IMR-90 (cell line): ENCODE data around the gene XYLB. TPM values are rescaled to one million over a fixed set of nuclear protein-coding genes. Genes with fewer than 3 reads are reported as not detected.

Source experiments
- ATAC-seq: fragments of 200-7000 bp; cut with Tn5 transposase; 2 replicates; pipeline ENCODE4 v1.9.1; 2020; ENCODE audit warnings: low read depth, mild to moderate bottlenecking, moderate library complexity
- BruUV-seq: library from RNA; stranded (reverse); fragments of 400-500 nt; replicated peaks from 2 replicates; lab custom pipeline; 2021; lab: Mats Ljungman, UMichigan
- CTCF ChIA-PET: fragments of 300-600 bp; formaldehyde crosslinking; extraction: SDS; loops from one replicate; lab custom pipeline; 2021; ENCODE audit warnings: antibody characterized with exemption; lab: Yijun Ruan, JAX
- POLR2A ChIA-PET: fragments of 300-600 bp; sonication (Branson Sonifier 250); formaldehyde crosslinking; loops from one replicate; lab custom pipeline; 2022; ENCODE audit warnings: antibody characterized with exemption; ENCODE audit not compliant: unreplicated experiment; lab: Charles Lee
- DNase-seq: peaks from one replicate; pipeline ENCODE4 v3.0.0; 2013
- H2AFZ ChIP-seq: replicated peaks from 2 replicates; pipeline ENCODE3; 2013; ENCODE audit warnings: low read length, mild to moderate bottlenecking; ENCODE audit not compliant: poor library complexity
- H2AK5ac ChIP-seq: 2 replicates; pipeline ENCODE4 v1.6.1; 2013; ENCODE audit warnings: low read depth, low read length, inconsistent platforms
- H2AK9ac ChIP-seq: replicated peaks from 2 replicates; pipeline ENCODE3; 2013; ENCODE audit warnings: mild to moderate bottlenecking, low read depth, low read length, moderate library complexity; ENCODE audit not compliant: poor library complexity
- H2BK120ac ChIP-seq: 2 replicates; pipeline ENCODE4 v1.6.1; 2013; ENCODE audit warnings: low read depth, low read length, inconsistent platforms
- H2BK15ac ChIP-seq: 3 replicates; pipeline ENCODE4 v1.6.1; 2013; ENCODE audit warnings: low read depth, low read length, inconsistent platforms
- H2BK20ac ChIP-seq: 2 replicates; pipeline ENCODE4 v1.6.1; 2013; ENCODE audit warnings: low read depth, mild to moderate bottlenecking, inconsistent platforms, low read length, moderate library complexity
- H2BK5ac ChIP-seq: 2 replicates; pipeline ENCODE4 v1.6.1; 2013; ENCODE audit warnings: mild to moderate bottlenecking, low read depth, low read length, inconsistent platforms; ENCODE audit not compliant: poor library complexity, severe bottlenecking
- H3K14ac ChIP-seq: replicated peaks from 2 replicates; pipeline ENCODE4 v1.6.1; 2013; ENCODE audit warnings: low read depth, low read length, inconsistent platforms
- H3K18ac ChIP-seq: 2 replicates; pipeline ENCODE4 v1.6.1; 2013; ENCODE audit warnings: low read depth, low read length, control low read depth
- H3K23ac ChIP-seq: 2 replicates; pipeline ENCODE4 v1.6.1; 2013; ENCODE audit warnings: low read depth, low read length, inconsistent platforms
- H3K27ac ChIP-seq: 2 replicates; pipeline ENCODE4 v1.5.1; 2013; ENCODE audit warnings: mild to moderate bottlenecking, control low read depth, low read length; ENCODE audit not compliant: insufficient read depth
- H3K27me3 ChIP-seq: 2 replicates; pipeline ENCODE4 v1.6.1; 2013; ENCODE audit warnings: low read length; ENCODE audit not compliant: control insufficient read depth, insufficient read depth
- H3K36me3 ChIP-seq: 2 replicates; pipeline ENCODE4 v1.6.1; 2013; ENCODE audit warnings: low read length, mixed read lengths; ENCODE audit not compliant: control insufficient read depth, insufficient read depth
- H3K4ac ChIP-seq: 2 replicates; pipeline ENCODE4 v1.6.1; 2013; ENCODE audit warnings: low read depth, low read length, inconsistent platforms
- H3K4me1 ChIP-seq: 2 replicates; pipeline ENCODE4 v1.6.1; 2013; ENCODE audit warnings: low read length, mixed read lengths; ENCODE audit not compliant: control insufficient read depth, insufficient read depth
- H3K4me2 ChIP-seq: 2 replicates; pipeline ENCODE4 v1.6.1; 2013; ENCODE audit warnings: low read depth, mild to moderate bottlenecking, control low read depth, low read length, moderate library complexity
- H3K4me3 ChIP-seq: 2 replicates; pipeline ENCODE4 v1.5.1; 2013; ENCODE audit warnings: low read depth, mild to moderate bottlenecking, control low read depth, low read length, moderate library complexity; ENCODE audit not compliant: insufficient read depth
- H3K56ac ChIP-seq: 2 replicates; pipeline ENCODE4 v1.6.1; 2013; ENCODE audit warnings: low read length, inconsistent platforms; ENCODE audit not compliant: insufficient read depth; ENCODE audit errors: extremely low read depth
- H3K79me1 ChIP-seq, 2 experiments: 2 replicates each; pipeline ENCODE4 v1.6.1; 2013; ENCODE audit warnings: low read length in 2 of 2, inconsistent platforms in 1 of 2, low read depth in 1 of 2
- H3K9ac ChIP-seq: 2 replicates; pipeline ENCODE4 v1.6.1; 2013; ENCODE audit warnings: low read depth, low read length, control low read depth
- H3K9me1 ChIP-seq: 2 replicates; pipeline ENCODE4 v1.6.1; 2013; ENCODE audit warnings: low read length, inconsistent platforms; ENCODE audit not compliant: insufficient read depth
- H3K9me3 ChIP-seq: 2 replicates; pipeline ENCODE4 v1.6.1; 2013; ENCODE audit warnings: low read length; ENCODE audit not compliant: control insufficient read depth, insufficient read depth
- H4K20me1 ChIP-seq: 2 replicates; pipeline ENCODE4 v1.6.1; 2013; ENCODE audit warnings: low read length, inconsistent platforms; ENCODE audit not compliant: insufficient read depth
- H4K5ac ChIP-seq: 2 replicates; pipeline ENCODE4 v1.6.1; 2013; ENCODE audit warnings: mild to moderate bottlenecking, low read depth, low read length, control low read depth
- H4K8ac ChIP-seq, 2 experiments: 2 replicates each; pipeline ENCODE4 v1.6.1; 2013; ENCODE audit warnings: low read depth in 2 of 2, low read length in 2 of 2, control low read depth in 1 of 2, inconsistent platforms in 1 of 2
- H4K91ac ChIP-seq: 2 replicates; pipeline ENCODE4 v1.6.1; 2013; ENCODE audit warnings: low read depth, low read length, inconsistent platforms; ENCODE audit not compliant: insufficient read depth
- CEBPB ChIP-seq: IDR thresholded peaks from 2 replicates; pipeline ENCODE4 v1.6.1; 2012; ENCODE audit warnings: low read depth, low read length, improper control_type of control experiment
- CHD1 ChIP-seq: IDR thresholded peaks from 2 replicates; pipeline ENCODE4 v1.6.1; 2012; ENCODE audit warnings: low read depth, low read length, improper control_type of control experiment
- ELK1 ChIP-seq: fragments of 150-350 bp; IDR thresholded peaks from 2 replicates; pipeline ENCODE4 v1.6.1; 2016; ENCODE audit warnings: low read depth, mild to moderate bottlenecking, low read length, moderate library complexity, borderline replicate concordance
- MAFK ChIP-seq: IDR thresholded peaks from 2 replicates; pipeline ENCODE4 v1.6.1; 2012; ENCODE audit warnings: low read depth, low read length, improper control_type of control experiment
- NFE2L2 ChIP-seq: fragments of 150-350 bp; IDR thresholded peaks from 2 replicates; pipeline ENCODE4 v1.6.1; 2016; ENCODE audit warnings: low read depth, mild to moderate bottlenecking, low read length
- POLR2A ChIP-seq: IDR thresholded peaks from 2 replicates; pipeline ENCODE4 v1.6.1; 2012; ENCODE audit warnings: mild to moderate bottlenecking, low read depth, low read length
- WGBS, 2 experiments: methylation state at CpG; one replicate each; pipeline versions ENCODE4 v1.1.5 to v1.1.7; 2013; ENCODE audit warnings: missing lambda C conversion rate in 2 of 2; ENCODE audit not compliant: insufficient read length in 1 of 2; ENCODE audit errors: extremely low coverage in 2 of 2; 5-methylcytosine and 5-hydroxymethylcytosine counted together
- dilution Hi-C: fragments of 300-500 bp; cut with HindIII; formaldehyde crosslinking; loops from one replicate; pipeline ENCODE4 v1.14.3; 2018; ENCODE audit warnings: low sequenced_read_pairs; ENCODE audit not compliant: unreplicated experiment
- in situ Hi-C: fragments of 300-500 bp; cut with MboI; formaldehyde crosslinking; loops from 3 replicates; pipeline ENCODE4 v1.14.3; 2019; ENCODE audit warnings: low sequenced_read_pairs, inconsistent platforms, mixed read lengths
- intact Hi-C: fragments of 100-400 bp; cut with micrococcal nuclease; formaldehyde crosslinking; loops from 2 replicates; pipeline ENCODE4 v1.10.0; 2022
- polyA plus RNA-seq, 3 experiments: library from polyadenylated mRNA; depleted of rRNA; stranded (reverse); fragments of >200 nt; gene quantifications; 2 replicates each; pipeline ENCODE4 v1.2.3, GENCODE V29; 2012; ENCODE audit warnings: low replicate concordance in 1 of 3
- total RNA-seq: library from RNA; depleted of rRNA; stranded (reverse); fragments of >200 nt; gene quantifications from 2 replicates; pipeline ENCODE4 v1.2.3, GENCODE V29; 2012

XYLB gene
- total and polyA plus RNA-seq, 2 of the 4 experiments (the other 2 are of a cell fraction): 3.0 to 3.4 TPM

DNA sequence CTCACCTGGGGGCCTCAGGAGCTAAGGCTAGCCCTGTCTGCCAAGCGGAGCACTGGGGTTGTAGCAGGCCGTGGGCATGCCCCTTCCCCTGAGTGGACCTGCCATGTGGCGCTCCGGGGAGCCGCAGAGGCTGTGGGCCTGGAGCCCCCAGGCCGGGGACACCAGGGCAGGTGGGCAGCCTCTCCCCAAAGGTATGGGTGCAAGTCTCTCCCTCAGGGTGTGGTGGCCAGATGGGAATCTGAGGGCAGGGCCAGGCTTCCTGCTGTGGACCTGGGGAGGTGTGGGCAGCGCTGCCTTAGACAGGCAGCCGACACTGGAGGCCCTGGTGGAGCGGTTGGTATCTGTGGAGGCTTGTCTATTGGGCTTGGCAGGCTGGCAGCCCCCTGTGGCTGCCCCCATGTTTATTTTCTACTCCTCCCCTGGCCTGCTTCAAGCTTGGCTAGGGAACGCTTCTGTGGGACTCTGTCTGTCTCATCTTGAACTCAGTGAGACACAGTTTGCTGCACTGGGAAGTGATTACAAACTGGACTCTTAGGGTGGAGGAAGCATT is 113.0 kb downstream of the XYLB start:
- Histone ChIP-seq H2BK5ac (no peak overlapping the region), H4K91ac (no peak overlapping the region), H2AK5ac (no peak overlapping the region), H2BK20ac (no peak overlapping the region), H4K8ac (no peak overlapping the region), H3K27ac (no peak overlapping the region), H4K20me1 (peaks cover 18% of the 10 kb centered on the region), H2AFZ (peak overlapping the region; percentile 44), H2BK15ac (no peak overlapping the region), H4K5ac (no peak overlapping the region), H3K27me3 (no peaks in the 10 kb centered on the region), H3K9me3 (no peaks in the 10 kb centered on the region), H3K4ac (no peak overlapping the region), H2BK120ac (no peak overlapping the region), H3K23ac (no peak overlapping the region), H3K4me3 (no peak overlapping the region), H3K14ac (no peak overlapping the region), H3K36me3 (no peaks in the 10 kb centered on the region), H2AK9ac (peak overlapping the region; percentile 44), H3K4me2 (no peak overlapping the region), H3K18ac (no peak overlapping the region), H3K56ac (no peak overlapping the region), H3K4me1 (peaks cover 3% of the 10 kb centered on the region; the same call in 1 of the 2 replicates), H3K9me1 (peaks cover 6% of the 10 kb centered on the region; the same call in 1 of the 2 replicates), H3K79me1 (peaks cover 22 to 42% of the 10 kb centered on the region in 2 experiments; a peak in 3 of 4 replicates), H3K9ac (no peak overlapping the region)
- TF ChIP-seq CEBPB (no peak), CHD1 (no peak), MAFK (no peak), ELK1 (no peak), NFE2L2 (no peak), POLR2A (no peak)
- CTCF ChIA-PET: no interaction called here
- dilution Hi-C loops: no loop called here
- intact Hi-C loops: loop anchor here (5.0 kb wide), 1 partner anchor 112 kb away; the partner anchor contains the start of gene XYLB
- POLR2A ChIA-PET: no interaction called here
- ATAC-seq (no peak), DNase-seq (no peak)
- no TSS peak for BruUV-seq
- in situ Hi-C loops: no loop called here
- 90% methylated on average over 2 of the region's 10 CpGs; no CpG with 5 or more reads in 1 of the 2 experiments for WGBS, 2 experiments
